Raji (cell line): Measurements from ENCODE around the gene SNRPA.

Source experiments
- POLR2A ChIP-seq: IDR thresholded peaks from 2 replicates; pipeline ENCODE4 v1.6.1; 2011; ENCODE audit warnings: low read depth, low read length, control low read depth; ENCODE audit not compliant: insufficient read depth

SNRPA gene

GRCh38 chr19:40756502-40757110 is 5.6 kb downstream of the SNRPA start:
- TF ChIP-seq POLR2A = no peak

GRCh38 chr19:40758491-40758890 is 7.5 kb downstream of the SNRPA start:
- no peak for TF ChIP-seq POLR2A

- TF ChIP-seq POLR2A = no peak
Observed at GRCh38 chr19:40759352-40759751, 8.3 kb downstream of the SNRPA start.

GRCh38 chr19:40762754-40763470 is 11.9 kb downstream of the SNRPA start:
- no peak for TF ChIP-seq POLR2A

GRCh38 chr19:40763526-40763925 is 12.5 kb downstream of the SNRPA start:
- no peak for TF ChIP-seq POLR2A

GRCh38 chr19:40763963-40764362 is 13.0 kb downstream of the SNRPA start:
- TF ChIP-seq POLR2A = no peak

- TF ChIP-seq POLR2A = no peak
Observed at GRCh38 chr19:40768869-40769268, 17.9 kb downstream of the SNRPA start.

GRCh38 chr19:40774916-40775631 is 24.1 kb downstream of the SNRPA start, which contains the start of gene MIA:
TSS of gene MIA (plus strand) at chr19:40775521. CDS start at chr19:40775543, 22 bp downstream.
- no peak for TF ChIP-seq POLR2A

GRCh38 chr19:40775632-40776022 is 24.6 kb downstream of the SNRPA start:
- TF ChIP-seq POLR2A = no peak

GRCh38 chr19:40776364-40776763 is 25.4 kb downstream of the SNRPA start:
- TF ChIP-seq POLR2A = no peak

- TF ChIP-seq POLR2A = no peak; the same call in 1 of the 2 replicates
Observed at GRCh38 chr19:40776932-40777644, 26.1 kb downstream of the SNRPA start.

GRCh38 chr19:40777645-40777936 is 26.6 kb downstream of the SNRPA start:
- TF ChIP-seq POLR2A = peak; percentile 62

- peak; percentile 28; the same call in 1 of the 2 replicates for TF ChIP-seq POLR2A
Observed at GRCh38 chr19:40777937-40778705, 27.1 kb downstream of the SNRPA start, which contains the start of gene RAB4B. TSS of gene RAB4B (plus strand) at chr19:40778247. CDS start at chr19:40778376, 129 bp downstream.

GRCh38 chr19:40778706-40779284 is 27.8 kb downstream of the SNRPA start:
- no peak for TF ChIP-seq POLR2A

GRCh38 chr19:40780582-40780981 is 29.6 kb downstream of the SNRPA start:
- TF ChIP-seq POLR2A = no peak

GRCh38 chr19:40781140-40781539 is 30.1 kb downstream of the SNRPA start:
- no peak for TF ChIP-seq POLR2A
